ENCODE results near the gene ARHGAP26.

Gene ARHGAP26

DNA sequence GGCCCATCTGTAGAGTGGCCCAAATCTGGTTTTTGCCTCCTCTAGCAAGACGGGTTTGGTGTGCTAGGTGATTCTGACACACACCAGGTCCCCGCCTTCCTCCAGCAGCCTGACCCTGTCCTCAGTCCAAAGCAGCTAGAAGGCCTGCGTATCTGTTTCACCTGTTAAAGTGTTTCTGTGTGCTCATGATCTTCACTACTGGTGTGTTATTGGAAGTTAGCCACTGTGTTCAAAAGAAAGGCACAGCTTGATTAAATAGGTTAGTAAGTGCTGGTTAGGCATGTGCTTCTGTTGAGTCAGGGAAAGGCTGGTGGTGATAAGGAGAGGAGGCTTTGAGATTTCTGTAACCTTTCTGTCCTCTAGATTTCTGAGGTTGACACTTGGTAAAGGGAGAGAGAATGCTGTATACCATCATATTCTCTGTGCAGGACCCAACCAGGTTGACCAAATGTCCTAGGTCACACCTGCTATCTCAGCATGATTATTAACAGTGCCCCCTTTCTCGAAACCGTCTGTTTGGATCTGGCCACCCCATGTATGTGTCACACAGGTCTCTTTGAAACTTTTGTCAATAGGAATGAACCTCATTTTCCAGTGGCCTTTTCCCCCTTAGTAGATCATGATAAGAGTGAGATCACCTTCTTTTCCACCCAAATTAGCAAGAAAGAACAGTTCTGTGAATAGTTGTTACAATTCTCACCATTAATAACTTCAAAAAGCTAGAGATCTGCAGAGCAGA is 58.8 kb downstream of the ARHGAP26 start:
- DNase-seq (ENCODE audit: low read depth in 2 of 2, low spot score in 1 of 2) = no peak

DNA sequence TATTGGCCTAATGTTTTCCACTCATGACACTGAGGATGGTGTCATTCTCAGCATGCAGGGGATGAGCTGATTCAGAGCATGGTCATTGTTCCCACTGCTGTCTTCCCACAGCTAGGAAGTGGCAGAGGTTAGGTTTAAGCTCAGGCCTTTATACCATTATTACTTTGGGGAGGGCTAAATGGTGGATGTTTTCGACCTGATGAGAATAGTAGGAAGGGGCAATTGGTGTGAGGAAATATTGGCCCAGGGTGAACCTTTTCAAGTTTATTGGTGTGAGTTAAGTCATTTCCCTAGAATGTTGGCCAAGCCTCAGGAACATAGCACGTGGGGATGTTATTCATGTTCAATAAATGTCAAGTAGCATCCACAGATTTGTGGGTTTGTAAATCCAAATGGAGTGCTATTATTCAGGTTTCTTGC is 59.6 kb downstream of the ARHGAP26 start:
- DNase-seq (ENCODE audit: low read depth in 2 of 2, low spot score in 1 of 2) = no peak

GRCh38 chr5:142830241-142831008 is 60.2 kb downstream of the ARHGAP26 start:
- DNase-seq (ENCODE audit: low read depth in 2 of 2, low spot score in 1 of 2) = no peak

DNA sequence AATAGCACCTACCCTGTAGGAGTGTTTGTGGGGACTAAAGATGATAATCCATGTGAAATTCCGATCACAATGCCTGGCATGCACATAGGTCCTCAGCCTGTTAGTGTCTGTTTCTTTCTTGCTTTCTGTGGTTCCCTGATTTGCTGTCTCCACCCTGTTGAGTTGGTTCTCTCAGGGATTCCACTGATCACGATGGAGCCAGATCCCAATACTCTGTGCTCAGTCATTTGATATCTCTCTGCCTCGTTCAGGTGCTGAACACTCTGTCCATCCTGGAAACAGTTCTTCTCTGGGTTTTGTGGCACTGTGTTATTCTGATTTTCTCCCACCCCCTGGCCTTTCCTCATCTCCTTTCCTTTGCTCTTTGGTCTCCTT is 60.8 kb downstream of the ARHGAP26 start:
- no peak for DNase-seq (ENCODE audit: low read depth in 2 of 2, low spot score in 1 of 2)

DNA sequence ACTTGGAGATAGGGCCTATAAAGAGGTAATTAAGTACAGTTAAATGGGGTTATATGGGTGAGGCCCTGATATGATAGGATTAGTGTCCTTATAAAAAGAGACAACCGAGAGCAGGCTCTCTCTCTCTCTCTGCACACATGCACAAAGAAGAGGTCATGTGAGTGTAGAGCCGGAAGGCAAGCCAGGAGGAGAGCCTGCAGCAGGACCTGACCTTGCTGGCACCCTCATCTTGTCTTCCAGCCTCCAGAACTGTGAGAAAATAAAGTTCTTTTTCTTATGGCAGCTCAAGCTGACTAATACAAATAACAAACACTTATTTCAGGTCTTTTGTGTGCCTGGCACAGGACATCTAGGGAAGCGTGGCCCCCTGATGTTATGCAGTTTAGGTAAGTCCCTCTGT is 62.1 kb downstream of the ARHGAP26 start:
- DNase-seq (ENCODE audit: low read depth in 2 of 2, low spot score in 1 of 2) = no peak

GRCh38 chr5:142833517-142834449 is 63.6 kb downstream of the ARHGAP26 start:
- DNase-seq (ENCODE audit: low read depth in 2 of 2, low spot score in 1 of 2) = no peak

GRCh38 chr5:142834504-142834903 is 64.3 kb downstream of the ARHGAP26 start:
- DNase-seq (ENCODE audit: low read depth in 2 of 2, low spot score in 1 of 2) = no peak

GRCh38 chr5:142835540-142835939 is 65.4 kb downstream of the ARHGAP26 start:
- DNase-seq (ENCODE audit: low read depth in 2 of 2, low spot score in 1 of 2) = no peak

DNA sequence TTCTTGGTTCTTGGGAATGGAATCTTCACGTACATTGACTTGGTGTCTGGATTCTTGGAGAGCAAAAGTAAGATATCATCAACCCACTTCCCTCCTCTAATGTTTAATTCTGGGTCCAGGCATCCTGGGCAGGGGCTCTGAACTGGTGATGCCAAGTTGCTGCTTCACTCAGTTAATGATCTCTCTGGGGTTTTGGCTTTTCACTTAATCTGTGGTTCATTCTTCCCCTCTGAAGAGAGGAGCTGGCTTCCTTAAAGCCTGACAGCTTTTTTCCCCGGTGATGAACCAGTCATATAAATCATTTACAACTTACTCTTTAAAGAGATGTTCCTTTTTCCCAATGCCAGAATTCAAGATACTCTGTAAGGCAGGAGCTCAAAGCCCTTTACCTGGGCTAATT is 65.9 kb downstream of the ARHGAP26 start:
- DNase-seq (ENCODE audit: low read depth in 2 of 2, low spot score in 1 of 2) = no peak

DNA sequence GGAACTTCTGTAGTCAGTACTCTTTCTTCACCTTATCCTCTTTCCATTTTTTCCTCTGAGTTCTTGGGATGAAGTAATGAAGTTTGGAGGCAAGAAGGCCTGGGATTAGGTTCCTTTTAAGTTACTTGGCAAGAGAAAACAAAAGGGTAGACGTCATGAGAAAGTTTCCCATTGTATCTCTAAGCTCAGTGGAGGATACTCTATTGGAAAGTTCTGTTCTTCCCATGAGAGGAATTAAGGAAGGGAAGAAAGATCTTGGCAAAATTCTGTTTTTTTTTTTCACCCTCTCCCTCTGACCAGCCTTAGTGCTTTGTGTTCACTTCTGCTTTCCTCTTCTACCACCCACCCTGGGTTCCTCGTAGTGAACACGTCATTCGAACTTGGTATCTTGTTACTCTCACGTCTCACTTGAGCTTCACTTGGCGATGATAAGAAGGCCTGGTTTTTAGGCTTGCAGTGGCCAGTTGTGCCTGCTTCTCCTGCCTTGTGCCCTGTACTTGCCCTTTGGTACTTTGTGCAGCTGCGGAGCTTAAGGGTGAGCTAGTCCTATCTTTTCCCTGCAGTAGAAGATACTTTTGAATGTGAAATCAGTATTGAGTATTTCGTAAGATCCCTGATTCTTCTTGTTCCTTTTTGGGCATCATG is 67.0 kb downstream of the ARHGAP26 start:
- no peak for DNase-seq (ENCODE audit: low read depth in 2 of 2, low spot score in 1 of 2)

- DNase-seq (ENCODE audit: low read depth in 2 of 2, low spot score in 1 of 2) = no peak
Observed at GRCh38 chr5:142838845-142839244, 68.7 kb downstream of the ARHGAP26 start.

DNA sequence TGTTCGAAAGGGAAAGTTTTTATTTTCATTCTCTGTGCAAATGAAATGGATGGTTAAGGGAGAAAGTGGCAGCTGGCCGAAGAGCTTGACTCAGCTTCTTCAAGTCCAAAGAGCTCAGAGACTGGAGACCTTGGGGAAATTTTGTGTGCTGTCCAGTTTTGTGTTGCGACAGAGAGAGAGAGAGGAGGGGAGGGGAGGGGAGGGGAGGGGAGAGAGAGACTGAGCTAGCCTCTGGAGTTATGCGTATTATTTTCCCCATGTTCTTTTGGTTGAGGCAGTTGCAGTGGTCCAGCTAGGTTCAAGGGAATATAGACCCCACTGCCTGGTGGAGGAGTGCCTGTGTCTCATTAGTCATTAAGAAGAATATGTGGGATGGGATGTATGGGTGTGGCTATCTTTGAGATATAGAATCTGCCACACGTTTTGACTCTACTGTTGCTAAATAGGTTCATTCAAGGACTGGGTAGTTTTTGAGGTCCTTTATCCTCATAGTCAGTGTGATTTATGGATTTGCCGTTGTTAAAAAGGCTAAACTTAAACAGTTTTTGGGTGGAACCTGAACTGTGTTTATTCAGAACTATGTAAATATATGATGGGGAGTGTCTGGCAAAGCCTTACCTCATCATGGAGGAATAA is 69.7 kb downstream of the ARHGAP26 start:
- DNase-seq (ENCODE audit: low read depth in 2 of 2, low spot score in 1 of 2) = no peak

DNA sequence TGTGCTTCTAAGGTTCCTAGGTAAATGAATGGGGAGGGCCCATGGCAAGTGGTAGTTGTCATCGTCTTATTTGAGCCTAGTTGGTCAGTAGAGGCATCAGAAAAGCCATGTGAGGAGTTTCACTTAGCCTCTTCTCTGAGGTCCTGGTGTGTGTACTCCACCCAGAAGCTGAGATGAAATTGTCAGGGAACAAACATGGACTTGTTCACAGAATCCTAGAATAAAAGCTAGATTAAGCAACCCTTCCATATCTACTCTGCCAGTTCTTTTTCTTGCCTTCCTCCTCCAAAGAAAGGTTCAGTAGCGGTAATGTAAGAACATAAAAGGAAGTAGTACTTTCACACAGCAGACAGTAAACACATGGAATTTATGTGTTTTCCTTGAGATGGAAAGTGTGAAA is 70.4 kb downstream of the ARHGAP26 start:
- DNase-seq (ENCODE audit: low read depth in 2 of 2, low spot score in 1 of 2) = no peak

GRCh38 chr5:142841511-142842265 is 71.5 kb downstream of the ARHGAP26 start:
- DNase-seq (ENCODE audit: low read depth in 2 of 2, low spot score in 1 of 2) = no peak

DNA sequence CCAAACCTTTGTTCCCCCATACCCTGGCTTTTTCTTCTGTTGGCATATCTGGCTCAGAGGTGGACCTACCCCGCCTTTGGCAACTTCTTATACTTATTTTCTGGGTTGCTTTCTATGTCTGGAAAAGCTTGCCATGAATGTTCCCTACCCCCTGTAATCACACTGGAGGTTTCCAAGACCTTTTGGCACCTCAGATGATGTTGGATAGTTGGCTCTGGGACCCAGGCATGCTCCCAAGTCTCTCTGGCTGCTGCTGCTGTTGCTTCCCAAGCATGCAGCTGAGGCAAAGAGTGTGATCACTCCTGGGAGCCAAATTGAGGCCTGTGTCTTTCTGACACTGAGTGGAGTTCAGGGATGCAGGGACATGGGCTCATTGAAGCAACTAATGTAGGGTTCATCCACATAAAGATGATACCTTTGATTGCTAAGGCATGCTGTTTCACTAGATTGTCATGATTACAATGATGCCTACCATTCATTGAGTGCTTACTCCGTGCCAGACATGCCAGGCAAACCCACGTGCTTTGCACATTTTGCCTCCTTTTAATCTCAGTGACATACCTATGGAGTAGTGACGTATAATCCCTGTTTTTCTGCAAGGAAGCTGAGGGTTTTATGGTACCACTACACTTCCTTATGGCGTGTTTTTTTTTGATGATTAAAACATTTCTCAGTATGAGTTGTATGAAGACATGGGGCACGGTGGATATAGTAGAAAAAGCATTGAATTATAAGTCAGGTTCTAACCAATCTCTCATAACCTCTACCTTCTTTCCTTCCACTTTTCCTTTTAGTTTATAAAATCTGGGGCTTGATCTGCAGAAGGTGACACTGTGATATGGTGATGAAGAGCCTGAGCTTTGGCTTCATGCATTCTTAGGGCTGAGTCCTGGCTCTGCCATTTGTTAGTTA is 73.1 kb downstream of the ARHGAP26 start:
- no peak for DNase-seq (ENCODE audit: low read depth in 2 of 2, low spot score in 1 of 2)

DNA sequence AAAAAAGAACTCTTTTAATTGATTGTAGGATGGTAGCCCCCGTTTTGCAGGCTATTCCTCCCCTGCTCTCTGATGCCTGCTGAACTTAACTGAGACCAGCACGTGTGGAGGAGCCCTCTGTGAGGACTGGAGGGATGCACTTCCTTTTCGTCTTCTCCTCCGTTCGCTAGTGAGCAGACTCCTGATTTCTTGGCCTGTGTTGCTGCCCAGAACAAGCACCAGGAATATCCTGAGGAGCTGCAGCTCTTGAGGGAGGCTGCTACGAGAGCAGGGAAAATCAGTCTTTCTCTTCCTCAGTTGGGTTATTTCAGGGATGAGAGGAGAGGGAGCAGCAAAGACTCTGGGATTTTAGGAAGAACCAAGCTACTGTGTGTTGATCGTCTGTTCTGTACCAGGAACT is 74.7 kb downstream of the ARHGAP26 start:
- no peak for DNase-seq (ENCODE audit: low read depth in 2 of 2, low spot score in 1 of 2)

GRCh38 chr5:142845402-142845921 is 75.3 kb downstream of the ARHGAP26 start:
- no peak for DNase-seq (ENCODE audit: low read depth in 2 of 2, low spot score in 1 of 2)

DNA sequence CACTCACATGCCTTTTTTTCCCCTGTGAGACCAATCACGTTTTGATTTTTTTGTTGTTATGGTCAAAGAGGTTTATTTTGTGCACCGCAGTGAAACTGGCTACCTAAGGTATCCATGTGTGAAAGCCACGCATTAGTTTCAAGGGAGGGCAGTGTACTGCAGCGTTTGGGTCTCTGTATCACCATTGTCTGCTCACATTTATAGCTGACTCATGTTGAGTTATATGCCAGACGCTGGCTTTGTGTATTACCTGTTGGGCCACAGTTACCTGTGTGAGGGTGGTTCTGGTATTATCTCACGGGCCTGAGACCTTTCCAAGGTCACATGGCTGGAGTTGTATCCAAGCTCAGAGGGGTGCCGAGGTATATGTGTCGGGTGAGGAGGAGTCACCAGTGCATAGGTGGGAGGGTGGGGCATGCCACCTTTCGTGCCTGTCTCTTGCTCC is 75.8 kb downstream of the ARHGAP26 start:
- DNase-seq (ENCODE audit: low read depth in 2 of 2, low spot score in 1 of 2) = no peak

GRCh38 chr5:142846406-142846805 is 76.2 kb downstream of the ARHGAP26 start:
- DNase-seq (ENCODE audit: low read depth in 2 of 2, low spot score in 1 of 2) = no peak
